ENCODE data around the gene AHNAK.

Gene AHNAK

GRCh38 chr11:62546929-62547625 lies 471 bp upstream of the AHNAK start:
- TF ChIP-seq, protein P1, sequence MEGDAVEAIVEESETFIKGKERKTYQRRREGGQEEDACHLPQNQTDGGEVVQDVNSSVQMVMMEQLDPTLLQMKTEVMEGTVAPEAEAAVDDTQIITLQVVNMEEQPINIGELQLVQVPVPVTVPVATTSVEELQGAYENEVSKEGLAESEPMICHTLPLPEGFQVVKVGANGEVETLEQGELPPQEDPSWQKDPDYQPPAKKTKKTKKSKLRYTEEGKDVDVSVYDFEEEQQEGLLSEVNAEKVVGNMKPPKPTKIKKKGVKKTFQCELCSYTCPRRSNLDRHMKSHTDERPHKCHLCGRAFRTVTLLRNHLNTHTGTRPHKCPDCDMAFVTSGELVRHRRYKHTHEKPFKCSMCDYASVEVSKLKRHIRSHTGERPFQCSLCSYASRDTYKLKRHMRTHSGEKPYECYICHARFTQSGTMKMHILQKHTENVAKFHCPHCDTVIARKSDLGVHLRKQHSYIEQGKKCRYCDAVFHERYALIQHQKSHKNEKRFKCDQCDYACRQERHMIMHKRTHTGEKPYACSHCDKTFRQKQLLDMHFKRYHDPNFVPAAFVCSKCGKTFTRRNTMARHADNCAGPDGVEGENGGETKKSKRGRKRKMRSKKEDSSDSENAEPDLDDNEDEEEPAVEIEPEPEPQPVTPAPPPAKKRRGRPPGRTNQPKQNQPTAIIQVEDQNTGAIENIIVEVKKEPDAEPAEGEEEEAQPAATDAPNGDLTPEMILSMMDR (conservative IDR thresholded peaks at IDR 0.05; ENCODE audit: low read depth): no peak
- DNase-seq (ENCODE audit: low spot score): peak; percentile 56
- POLR2A ChIA-PET (ENCODE audit: low non-redundant PET): interaction anchor here (0.7 to 2.3 kb wide), 5 partner anchors 8 to 45 kb away, joined by 3 to 11 read pairs (median 5); partner anchors contain the start of genes EEF1G and TUT1
- CTCF ChIA-PET: interaction anchor here (0.7 to 1.5 kb wide), 3 partner anchors 9 to 123 kb away, joined by 4 to 10 read pairs (median 4); no protein-coding TSS in a partner anchor
- H3K27ac ChIP-seq: peak overlapping the region; percentile 100

DNA sequence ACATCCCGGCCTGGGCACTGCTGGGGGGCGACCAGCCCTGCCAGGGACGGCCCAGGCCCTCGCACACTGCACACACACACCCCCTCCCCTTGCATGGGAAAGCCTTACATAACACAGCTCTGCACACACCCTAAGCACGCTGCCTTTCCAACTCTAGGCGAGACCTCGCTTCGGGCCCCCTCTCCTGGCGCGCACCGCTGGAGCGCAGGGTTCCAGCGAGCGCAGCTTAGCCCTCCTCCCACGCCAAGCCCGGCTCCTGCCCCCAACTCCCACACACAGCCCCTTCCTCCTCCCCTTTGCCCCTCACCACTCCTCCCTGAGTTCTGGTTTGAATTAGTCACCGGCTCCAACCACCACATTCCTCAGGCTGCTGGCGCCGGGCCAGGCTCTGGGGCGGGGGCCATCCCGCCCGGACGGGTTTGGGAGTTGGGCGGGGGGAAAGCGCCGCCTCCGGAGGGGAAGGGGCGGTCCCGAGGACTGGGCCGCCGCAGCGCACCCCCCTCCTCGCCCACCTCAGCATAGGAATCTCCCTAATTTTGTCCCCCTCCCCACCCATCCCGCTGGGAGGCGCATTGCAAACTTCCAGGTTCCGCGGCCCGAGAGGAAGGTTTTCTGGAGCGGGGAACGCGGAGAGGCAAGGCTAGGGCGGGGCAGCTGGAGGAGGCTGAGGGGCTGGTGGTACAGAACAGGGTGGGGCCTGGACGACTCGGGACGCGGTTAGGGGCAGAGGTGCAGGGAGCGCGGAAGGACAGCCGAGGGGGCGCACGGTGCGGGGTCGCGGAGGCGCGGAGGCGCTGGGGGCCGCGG lies 966 bp downstream of the AHNAK start:
- peak; percentile 96 for DNase-seq (ENCODE audit: low spot score)
- H3K27ac ChIP-seq: peak overlapping the region; percentile 100
- TF ChIP-seq, protein P1 (conservative IDR thresholded peaks at IDR 0.05; ENCODE audit: low read depth): no peak
- POLR2A ChIA-PET (ENCODE audit: low non-redundant PET): interaction anchor here (0.6 to 2.3 kb wide), 2 partner anchors 15 to 162 kb away, joined by 3 to 11 read pairs; no protein-coding TSS in a partner anchor
- CTCF ChIA-PET: interaction anchor here (0.6 to 4.8 kb wide), 3 partner anchors 13 to 185 kb away, joined by 3 to 74 read pairs (median 33); no protein-coding TSS in a partner anchor

DNA sequence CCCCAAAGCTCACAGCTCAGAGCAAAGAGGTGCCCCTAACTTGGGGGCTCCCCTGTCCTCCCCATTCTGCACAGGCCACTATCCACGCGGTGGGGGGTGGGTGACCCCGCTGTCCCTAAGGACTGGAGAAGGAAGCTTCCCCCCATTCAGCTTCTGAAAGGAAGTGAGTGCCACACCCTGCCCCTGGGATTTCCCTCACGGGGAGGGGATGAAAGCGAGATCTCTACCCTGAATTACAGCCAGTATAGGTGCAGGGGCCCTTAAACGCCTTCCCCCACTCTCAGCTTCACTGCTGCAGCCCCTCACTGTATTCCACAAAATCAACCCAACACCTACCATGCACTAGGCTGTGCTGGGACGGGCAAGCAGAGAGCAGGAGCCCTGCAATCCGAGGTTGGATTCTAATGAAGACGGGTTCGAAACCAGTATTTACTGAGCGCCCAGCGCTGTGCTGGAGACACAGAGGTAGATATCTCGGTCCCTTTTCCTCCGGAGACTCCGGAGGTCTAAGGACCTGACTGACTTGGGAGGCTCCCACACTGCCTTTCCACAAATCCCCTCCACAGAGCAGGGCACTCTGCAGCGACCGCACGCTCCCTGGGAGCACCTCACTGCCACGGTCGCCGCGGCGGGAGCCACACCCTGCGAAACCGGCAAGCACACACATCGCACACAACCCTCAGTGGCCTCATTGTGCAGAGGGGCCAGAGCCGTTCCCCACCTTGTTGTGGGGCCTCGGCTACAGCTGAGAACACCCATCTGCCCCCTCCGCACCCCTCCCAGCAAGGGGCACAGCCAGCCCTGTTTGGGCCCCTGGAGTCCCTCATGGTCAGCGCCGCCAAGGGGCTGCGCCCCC lies 1.8 kb downstream of the AHNAK start:
- POLR2A ChIA-PET (ENCODE audit: low non-redundant PET): interaction anchor here (1.0 to 1.3 kb wide), 2 partner anchors 16 to 29 kb away, joined by 3 to 6 read pairs; partner anchors contain the start of gene EEF1G
- CTCF ChIA-PET: interaction anchor here (0.6 to 4.8 kb wide), 5 partner anchors 14 to 186 kb away, joined by 3 to 74 read pairs (median 4); no protein-coding TSS in a partner anchor
- DNase-seq (ENCODE audit: low spot score): no peak
- TF ChIP-seq, protein P1 (conservative IDR thresholded peaks at IDR 0.05; ENCODE audit: low read depth): no peak
- H3K27ac ChIP-seq: peak overlapping the region; percentile 100

DNA sequence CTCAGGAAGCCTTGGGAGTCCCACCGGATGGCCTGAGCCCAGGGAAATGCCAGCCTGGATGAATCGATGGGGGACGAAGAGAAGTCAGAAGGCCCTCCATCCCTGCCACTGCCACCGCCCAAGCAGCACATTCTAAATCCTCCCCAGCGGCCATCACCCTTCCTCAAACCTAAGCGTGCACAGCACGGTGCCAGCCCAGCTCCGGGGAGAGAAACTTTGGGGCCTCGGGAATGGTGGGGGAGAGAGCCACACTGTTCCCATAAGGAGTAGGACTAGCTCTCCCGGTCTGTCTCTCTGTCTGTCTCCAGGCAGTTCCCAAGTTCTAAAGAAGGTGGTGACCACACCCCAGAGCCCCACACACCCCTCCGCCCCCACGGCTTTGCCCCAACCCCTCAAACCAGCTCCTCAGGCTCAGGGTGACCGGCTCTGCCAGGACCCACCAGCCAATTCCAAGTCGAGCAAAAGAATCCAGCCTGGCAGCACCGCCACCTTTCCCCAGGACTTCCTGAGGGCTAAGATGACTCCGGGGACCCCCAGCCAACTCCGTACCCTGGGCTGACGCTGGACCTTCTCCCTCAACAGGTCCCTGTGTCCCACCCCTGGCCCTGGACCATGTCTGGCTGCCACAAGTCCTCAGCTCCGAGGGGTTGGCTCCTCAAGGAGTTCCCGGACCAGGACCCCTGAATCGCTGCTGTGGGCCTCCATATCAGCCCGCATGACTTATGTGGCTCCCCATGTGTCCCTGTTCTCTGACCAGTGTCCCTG lies 2.7 kb downstream of the AHNAK start:
- no peak for DNase-seq (ENCODE audit: low spot score)
- peak overlapping the region; percentile 100 for H3K27ac ChIP-seq

More for the DNA sequence above, 2.7 kb downstream of the AHNAK start:
- TF ChIP-seq, protein P1 (conservative IDR thresholded peaks at IDR 0.05; ENCODE audit: low read depth): no peak
- ChIA-PET CTCF (interaction anchor here (0.5 to 4.8 kb wide), 10 partner anchors 10 to 327 kb away, joined by 3 to 74 read pairs (median 12); no protein-coding TSS in a partner anchor), POLR2A (ENCODE audit: low non-redundant PET) (interaction anchor here (1.0 to 1.3 kb wide), 3 partner anchors 16 to 30 kb away, joined by 3 to 6 read pairs (median 3); partner anchors contain the start of gene EEF1G)

Data from RWPE1 (cell line).